Type B pancreatic cell (in vitro differentiated cells): ENCODE data around the gene NECAB3. TPM values are rescaled to one million over a fixed set of nuclear protein-coding genes. Genes with fewer than 3 reads are reported as not detected.

Source experiments
- DNase-seq: peaks from one replicate; pipeline ENCODE4 v3.0.0; 2021; ENCODE audit warnings: mixed read lengths; ENCODE audit not compliant: unreplicated experiment; ENCODE audit errors: extremely low spot score
- H3K27ac Mint-ChIP-seq: 2 replicates; pipeline ENCODE4 v1.8.0; 2021; ENCODE audit warnings: mild to moderate bottlenecking, mixed read lengths
- H3K27me3 Mint-ChIP-seq: 2 replicates; pipeline ENCODE4 v1.8.0; 2021; ENCODE audit warnings: mixed read lengths
- H3K36me3 Mint-ChIP-seq: 2 replicates; pipeline ENCODE4 v1.8.0; 2021; ENCODE audit warnings: mixed read lengths
- H3K4me1 Mint-ChIP-seq: one replicate; pipeline ENCODE4 v1.8.0; 2021; ENCODE audit warnings: mixed read lengths; ENCODE audit not compliant: unreplicated experiment
- H3K4me3 Mint-ChIP-seq: 2 replicates; pipeline ENCODE4 v1.8.0; 2021; ENCODE audit warnings: mild to moderate bottlenecking, mixed read lengths
- H3K9me3 Mint-ChIP-seq: 2 replicates; pipeline ENCODE4 v1.8.0; 2021; ENCODE audit warnings: mixed read lengths
- total RNA-seq: library from RNA; stranded (reverse); gene quantifications from 2 replicates; pipeline ENCODE4 v1.2.1, GENCODE V29; 2021; ENCODE audit warnings: low replicate concordance
- TF ChIP-seq, protein P1 (sequence below): fragments of 200-600 bp; sonication (generic); conservative IDR thresholded peaks from 2 replicates; pipeline ENCODE4 v1.5.0; 2021; ENCODE audit warnings: antibody characterized with exemption, mild to moderate bottlenecking

The NECAB3 gene
- total RNA-seq, 1 donor from 2014 or later = 68.2 TPM

DNA sequence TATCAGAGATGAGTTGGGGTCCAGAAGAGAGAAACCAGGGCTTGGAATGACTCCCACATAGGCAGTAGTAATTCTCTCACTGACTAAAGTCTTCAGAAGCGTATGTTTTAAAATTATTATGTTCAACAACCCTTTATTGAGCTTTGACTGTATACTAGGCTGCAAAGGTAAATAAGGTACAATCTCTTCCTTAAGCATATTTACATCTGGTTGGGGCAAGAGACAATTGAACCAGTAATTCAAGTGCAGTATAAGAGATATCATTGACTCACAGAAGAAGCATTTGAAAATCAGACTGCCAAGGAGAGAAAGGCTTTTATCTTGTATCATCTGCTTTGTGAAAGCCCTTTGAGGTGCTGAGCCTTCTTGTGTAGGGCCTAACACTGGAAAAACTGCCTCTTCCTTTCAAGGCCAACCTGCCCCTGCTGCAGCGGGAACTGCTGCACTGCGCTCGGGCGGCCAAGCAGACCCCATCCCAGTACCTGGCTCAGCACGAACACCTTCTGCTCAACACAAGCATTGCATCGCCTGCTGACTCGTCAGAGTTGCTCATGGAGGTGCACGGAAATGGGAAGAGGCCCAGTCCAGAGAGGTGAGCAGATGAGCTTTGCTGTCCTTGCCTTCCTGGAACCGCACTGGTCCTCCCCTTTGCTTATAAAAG, 51.4 kb downstream of the NECAB3 start:
- Mint-ChIP-seq H3K9me3 (no peaks in the 10 kb centered on the region), H3K27ac (no peak overlapping the region), H3K27me3 (no peaks in the 10 kb centered on the region), H3K36me3 (peaks cover 60% of the 10 kb centered on the region), H3K4me3 (no peak overlapping the region), H3K4me1 (peaks cover 5% of the 10 kb centered on the region)
- no peak for DNase-seq
- TF ChIP-seq, protein P1, sequence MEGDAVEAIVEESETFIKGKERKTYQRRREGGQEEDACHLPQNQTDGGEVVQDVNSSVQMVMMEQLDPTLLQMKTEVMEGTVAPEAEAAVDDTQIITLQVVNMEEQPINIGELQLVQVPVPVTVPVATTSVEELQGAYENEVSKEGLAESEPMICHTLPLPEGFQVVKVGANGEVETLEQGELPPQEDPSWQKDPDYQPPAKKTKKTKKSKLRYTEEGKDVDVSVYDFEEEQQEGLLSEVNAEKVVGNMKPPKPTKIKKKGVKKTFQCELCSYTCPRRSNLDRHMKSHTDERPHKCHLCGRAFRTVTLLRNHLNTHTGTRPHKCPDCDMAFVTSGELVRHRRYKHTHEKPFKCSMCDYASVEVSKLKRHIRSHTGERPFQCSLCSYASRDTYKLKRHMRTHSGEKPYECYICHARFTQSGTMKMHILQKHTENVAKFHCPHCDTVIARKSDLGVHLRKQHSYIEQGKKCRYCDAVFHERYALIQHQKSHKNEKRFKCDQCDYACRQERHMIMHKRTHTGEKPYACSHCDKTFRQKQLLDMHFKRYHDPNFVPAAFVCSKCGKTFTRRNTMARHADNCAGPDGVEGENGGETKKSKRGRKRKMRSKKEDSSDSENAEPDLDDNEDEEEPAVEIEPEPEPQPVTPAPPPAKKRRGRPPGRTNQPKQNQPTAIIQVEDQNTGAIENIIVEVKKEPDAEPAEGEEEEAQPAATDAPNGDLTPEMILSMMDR = no peak

DNA sequence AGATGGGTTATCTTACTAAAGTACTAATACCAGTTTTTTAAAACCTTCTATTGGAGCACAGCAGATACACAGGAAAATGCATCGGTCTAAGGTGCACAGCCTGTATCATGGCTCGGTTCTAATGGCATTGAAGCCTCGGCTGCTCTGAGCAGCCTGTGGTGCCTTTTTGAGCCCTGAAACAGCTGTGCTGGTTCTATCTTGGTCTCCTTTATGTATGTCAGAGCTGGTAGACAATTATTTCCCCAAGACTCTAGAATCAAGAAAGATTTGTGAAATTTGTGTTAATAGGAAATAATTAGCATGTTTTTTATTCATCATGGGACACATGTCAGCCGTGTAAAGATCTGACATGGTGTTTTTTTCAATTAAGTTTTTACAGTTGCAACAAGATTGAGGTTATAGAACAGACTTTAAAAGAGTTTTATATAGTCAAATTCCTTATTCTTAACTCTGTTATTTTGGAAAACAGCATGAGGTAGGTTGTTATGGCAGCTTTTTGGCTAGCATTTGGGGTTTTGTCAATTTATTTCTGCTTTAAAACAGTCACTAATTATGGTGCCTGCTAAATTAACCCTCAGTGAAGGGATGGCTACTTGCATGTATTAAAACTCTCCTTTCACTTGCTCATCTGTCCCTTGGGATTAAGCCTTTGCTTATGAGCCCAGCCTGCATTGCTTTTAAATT, 52.4 kb downstream of the NECAB3 start:
- no peak for DNase-seq
- Mint-ChIP-seq H3K36me3 (peaks cover 59% of the 10 kb centered on the region), H3K27me3 (no peaks in the 10 kb centered on the region), H3K4me1 (peaks cover 5% of the 10 kb centered on the region), H3K27ac (peak overlapping the region; percentile 30), H3K4me3 (no peak overlapping the region), H3K9me3 (no peaks in the 10 kb centered on the region)
- TF ChIP-seq, protein P1 = no peak

DNA sequence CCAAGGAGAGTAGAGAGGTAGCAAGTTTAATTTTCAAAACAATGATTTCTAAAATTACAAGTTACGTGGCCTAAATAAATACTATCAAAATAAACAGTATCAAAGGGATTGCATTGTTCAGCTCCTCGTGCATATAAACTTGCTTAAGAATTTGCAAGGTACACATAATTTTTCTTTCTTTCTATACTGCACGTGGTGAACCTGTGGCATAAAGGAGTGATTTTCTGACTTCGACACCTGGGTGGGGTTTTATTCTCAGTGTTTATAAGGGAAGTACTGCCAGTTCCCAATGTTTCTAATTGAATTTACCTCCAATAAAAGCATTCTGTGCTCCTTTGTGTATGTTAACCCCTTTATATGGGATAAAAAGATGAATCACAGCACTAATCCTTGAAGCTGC, 62.2 kb downstream of the NECAB3 start:
- H3K27ac Mint-ChIP-seq = no peak overlapping the region
- TF ChIP-seq, protein P1 = no peak
- H3K36me3 Mint-ChIP-seq = peaks cover 20% of the 10 kb centered on the region
- H3K4me1 Mint-ChIP-seq = no peaks in the 10 kb centered on the region
- H3K27me3 Mint-ChIP-seq = no peaks in the 10 kb centered on the region
- no peak for DNase-seq
- no peaks in the 10 kb centered on the region for H3K9me3 Mint-ChIP-seq
- H3K4me3 Mint-ChIP-seq = no peak overlapping the region

DNA sequence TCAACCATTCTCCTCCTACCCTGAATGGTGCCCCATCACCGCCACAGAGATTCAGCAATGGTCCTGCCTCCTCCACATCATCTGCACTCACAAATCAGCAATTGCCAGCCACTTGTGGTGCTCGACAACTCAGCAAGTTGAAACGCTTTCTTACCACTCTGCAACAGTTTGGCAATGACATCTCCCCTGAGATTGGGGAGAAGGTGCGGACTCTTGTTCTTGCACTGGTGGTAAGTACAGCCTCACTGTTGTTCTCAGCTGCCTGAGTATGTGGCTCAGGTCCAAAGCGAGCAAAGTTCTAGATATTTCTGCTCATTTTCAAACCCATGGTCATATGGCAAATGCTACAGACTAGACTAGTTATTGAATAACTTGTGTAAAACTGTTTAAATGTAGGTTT, 63.1 kb downstream of the NECAB3 start:
- no peak overlapping the region for H3K27ac Mint-ChIP-seq
- H3K27me3 Mint-ChIP-seq = no peaks in the 10 kb centered on the region
- H3K4me1 Mint-ChIP-seq = peaks cover 7% of the 10 kb centered on the region
- TF ChIP-seq, protein P1 = no peak
- H3K9me3 Mint-ChIP-seq = no peaks in the 10 kb centered on the region
- no peak for DNase-seq
- H3K36me3 Mint-ChIP-seq = peaks cover 22% of the 10 kb centered on the region
- H3K4me3 Mint-ChIP-seq = no peak overlapping the region

DNA sequence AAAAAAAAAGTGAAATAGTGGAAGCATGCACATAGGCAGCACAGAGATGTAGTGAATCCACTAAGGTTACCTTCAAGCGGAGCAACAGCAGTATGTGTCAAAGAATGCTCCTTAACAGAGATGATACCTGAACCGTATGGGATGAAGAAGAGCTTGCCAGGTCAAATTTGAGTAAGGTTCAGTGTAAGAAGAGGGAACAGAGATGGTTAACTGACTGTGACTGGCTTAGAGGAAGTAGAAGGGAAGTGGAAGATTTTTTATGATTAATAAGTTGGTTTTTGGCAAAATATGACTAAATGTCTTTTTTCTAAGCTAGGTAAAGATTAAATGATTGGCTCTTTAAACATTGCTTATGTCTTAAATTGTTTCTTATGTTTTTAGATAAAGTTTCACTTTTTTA, 64.7 kb downstream of the NECAB3 start:
- no peak overlapping the region for H3K4me3 Mint-ChIP-seq
- DNase-seq = no peak
- peaks cover 14% of the 10 kb centered on the region for H3K4me1 Mint-ChIP-seq
- H3K27ac Mint-ChIP-seq = no peak overlapping the region
- TF ChIP-seq, protein P1 = no peak
- peaks cover 22% of the 10 kb centered on the region for H3K36me3 Mint-ChIP-seq
- no peaks in the 10 kb centered on the region for H3K9me3 Mint-ChIP-seq
- H3K27me3 Mint-ChIP-seq = no peaks in the 10 kb centered on the region

Other genes with a start within 250 kb of the NECAB3 start
- 7.6 and 19.5 TPM in 2 replicates for gene SNTA1, start 230.7 kb downstream of the NECAB3 start, total RNA-seq
- gene CBFA2T2, start 184.3 kb downstream of the NECAB3 start, total RNA-seq = 39.8 and 52.3 TPM in 2 replicates
- 0.29 and 0.82 TPM in 2 replicates for gene C20orf144, start 12.1 kb downstream of the NECAB3 start, total RNA-seq
- 1.7 and 2.6 TPM in 2 replicates for gene ACTL10, start 7.5 kb downstream of the NECAB3 start, total RNA-seq
- 20.7 and 32.8 TPM in 2 replicates for gene E2F1, start 12.0 kb upstream of the NECAB3 start, total RNA-seq
- gene PXMP4, start 45.9 kb upstream of the NECAB3 start, total RNA-seq = 10.3 and 12.2 TPM in 2 replicates
- 4.6 and 5.8 TPM in 2 replicates for gene ZNF341, start 57.6 kb upstream of the NECAB3 start, total RNA-seq
- 111 and 170 TPM in 2 replicates for gene CHMP4B, start 136.9 kb upstream of the NECAB3 start, total RNA-seq